ENCODE measurements around the gene LBHD2. TPM values are rescaled to one million over a fixed set of nuclear protein-coding genes. Genes with fewer than 3 reads are reported as not detected.

The LBHD2 gene
- total and polyA plus RNA-seq, 4 donors: 0.47 to 0.53 TPM; not detected in 2

DNA sequence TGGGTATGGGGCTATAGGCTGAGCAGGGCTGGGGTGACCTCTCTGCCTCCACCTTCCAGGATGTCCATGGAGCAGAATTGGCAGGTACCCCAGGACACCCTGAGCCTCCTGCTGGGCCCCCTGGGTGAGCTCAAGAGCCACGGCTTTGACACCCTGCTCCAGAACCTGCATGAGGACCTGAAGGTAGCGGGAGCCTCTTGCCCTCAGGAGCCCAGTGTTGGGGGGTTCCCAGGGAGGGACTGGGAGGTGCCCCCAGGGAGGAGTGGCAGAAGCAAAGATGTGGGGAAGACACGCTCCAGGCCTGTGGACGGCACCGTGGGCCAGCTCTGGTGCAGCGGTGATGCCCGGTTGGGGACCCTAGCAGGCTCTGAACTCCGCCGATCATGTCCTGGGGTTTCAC lies 47.6 kb downstream of the LBHD2 start (continued):
- TF ChIP-seq JUND (IDR thresholded peaks at IDR 0.05): no peak
- TF ChIP-seq, protein P1, sequence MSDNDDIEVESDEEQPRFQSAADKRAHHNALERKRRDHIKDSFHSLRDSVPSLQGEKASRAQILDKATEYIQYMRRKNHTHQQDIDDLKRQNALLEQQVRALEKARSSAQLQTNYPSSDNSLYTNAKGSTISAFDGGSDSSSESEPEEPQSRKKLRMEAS (IDR thresholded peaks at IDR 0.05): no peak
- TF ChIP-seq, protein P2, sequence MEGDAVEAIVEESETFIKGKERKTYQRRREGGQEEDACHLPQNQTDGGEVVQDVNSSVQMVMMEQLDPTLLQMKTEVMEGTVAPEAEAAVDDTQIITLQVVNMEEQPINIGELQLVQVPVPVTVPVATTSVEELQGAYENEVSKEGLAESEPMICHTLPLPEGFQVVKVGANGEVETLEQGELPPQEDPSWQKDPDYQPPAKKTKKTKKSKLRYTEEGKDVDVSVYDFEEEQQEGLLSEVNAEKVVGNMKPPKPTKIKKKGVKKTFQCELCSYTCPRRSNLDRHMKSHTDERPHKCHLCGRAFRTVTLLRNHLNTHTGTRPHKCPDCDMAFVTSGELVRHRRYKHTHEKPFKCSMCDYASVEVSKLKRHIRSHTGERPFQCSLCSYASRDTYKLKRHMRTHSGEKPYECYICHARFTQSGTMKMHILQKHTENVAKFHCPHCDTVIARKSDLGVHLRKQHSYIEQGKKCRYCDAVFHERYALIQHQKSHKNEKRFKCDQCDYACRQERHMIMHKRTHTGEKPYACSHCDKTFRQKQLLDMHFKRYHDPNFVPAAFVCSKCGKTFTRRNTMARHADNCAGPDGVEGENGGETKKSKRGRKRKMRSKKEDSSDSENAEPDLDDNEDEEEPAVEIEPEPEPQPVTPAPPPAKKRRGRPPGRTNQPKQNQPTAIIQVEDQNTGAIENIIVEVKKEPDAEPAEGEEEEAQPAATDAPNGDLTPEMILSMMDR (IDR thresholded peaks at IDR 0.05; ENCODE audit: low read depth, low read length, missing input control): no peak
- no peak for TF ChIP-seq YY1 (IDR thresholded peaks at IDR 0.05)

DNA sequence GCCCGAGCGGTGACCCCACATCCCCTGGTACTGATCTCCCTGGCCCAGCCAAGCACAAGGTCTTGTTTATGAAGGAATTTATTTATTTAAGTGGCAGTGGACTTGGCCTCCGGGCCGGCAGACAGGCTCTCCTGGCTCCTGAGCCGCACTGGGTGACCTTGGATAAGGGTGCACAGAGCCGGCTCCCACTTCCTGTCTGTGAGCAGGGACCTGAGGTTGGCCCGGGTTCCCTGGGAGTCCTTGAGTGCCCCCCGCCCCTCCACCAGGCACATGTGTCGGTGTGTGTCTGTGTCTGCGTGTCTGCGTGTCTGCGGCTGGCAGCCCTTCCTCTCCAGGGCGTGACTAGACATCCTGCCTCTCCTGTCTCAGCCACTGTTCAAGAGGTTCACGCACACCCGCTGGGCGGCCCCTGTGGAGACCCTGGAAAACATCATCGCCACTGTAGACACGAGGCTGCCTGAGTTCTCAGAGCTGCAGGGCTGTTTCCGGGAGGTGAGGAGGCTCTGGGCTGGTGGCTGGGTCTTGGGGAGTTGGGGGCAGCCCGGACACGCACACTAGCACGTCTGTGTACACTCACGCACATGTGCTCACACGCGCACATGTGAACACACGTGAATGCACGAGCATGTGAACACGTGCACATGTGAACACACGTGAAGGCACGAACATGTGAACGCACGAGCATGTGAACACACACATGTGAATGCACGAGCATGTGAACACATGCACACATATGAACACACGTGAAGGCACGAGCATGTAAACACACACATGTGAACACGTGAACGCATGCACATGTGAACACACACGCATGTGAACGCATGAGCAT lies 48.6 kb downstream of the LBHD2 start:
- Histone ChIP-seq H3K9ac (ENCODE audit: low read depth in 1 of 2, low read length in 2 of 2) (no peak overlapping the region), H3K9me3 (ENCODE audit: control insufficient read depth in 4 of 4, low read length in 3 of 4) (no peaks in the 10 kb centered on the region), H3K4me1 (ENCODE audit: control insufficient read depth in 4 of 4, insufficient read depth in 4 of 4, low read length in 3 of 4) (peaks cover 5 to 34% (median 18%) of the 10 kb centered on the region in 4 donors), H3K27me3 (ENCODE audit: control insufficient read depth in 4 of 4, insufficient read depth in 4 of 4, low read length in 3 of 4) (no peaks in the 10 kb centered on the region), H3K4me3 (ENCODE audit: low read depth in 1 of 3, low read length in 3 of 3) (no peak overlapping the region), H3K36me3 (ENCODE audit: control insufficient read depth in 4 of 4, insufficient read depth in 3 of 4, low read depth in 1 of 4, low read length in 3 of 4) (peaks cover 2 to 11% (median 6%) of the 10 kb centered on the region in 4 donors), H3K27ac (ENCODE audit: low read depth in 1 of 2, low read length in 2 of 2) (peak overlapping the region in 1 of 2 donors; percentile 32)
- TF ChIP-seq, protein P2 (IDR thresholded peaks at IDR 0.05; ENCODE audit: low read depth, low read length, missing input control): no peak
- TF ChIP-seq, protein P3, sequence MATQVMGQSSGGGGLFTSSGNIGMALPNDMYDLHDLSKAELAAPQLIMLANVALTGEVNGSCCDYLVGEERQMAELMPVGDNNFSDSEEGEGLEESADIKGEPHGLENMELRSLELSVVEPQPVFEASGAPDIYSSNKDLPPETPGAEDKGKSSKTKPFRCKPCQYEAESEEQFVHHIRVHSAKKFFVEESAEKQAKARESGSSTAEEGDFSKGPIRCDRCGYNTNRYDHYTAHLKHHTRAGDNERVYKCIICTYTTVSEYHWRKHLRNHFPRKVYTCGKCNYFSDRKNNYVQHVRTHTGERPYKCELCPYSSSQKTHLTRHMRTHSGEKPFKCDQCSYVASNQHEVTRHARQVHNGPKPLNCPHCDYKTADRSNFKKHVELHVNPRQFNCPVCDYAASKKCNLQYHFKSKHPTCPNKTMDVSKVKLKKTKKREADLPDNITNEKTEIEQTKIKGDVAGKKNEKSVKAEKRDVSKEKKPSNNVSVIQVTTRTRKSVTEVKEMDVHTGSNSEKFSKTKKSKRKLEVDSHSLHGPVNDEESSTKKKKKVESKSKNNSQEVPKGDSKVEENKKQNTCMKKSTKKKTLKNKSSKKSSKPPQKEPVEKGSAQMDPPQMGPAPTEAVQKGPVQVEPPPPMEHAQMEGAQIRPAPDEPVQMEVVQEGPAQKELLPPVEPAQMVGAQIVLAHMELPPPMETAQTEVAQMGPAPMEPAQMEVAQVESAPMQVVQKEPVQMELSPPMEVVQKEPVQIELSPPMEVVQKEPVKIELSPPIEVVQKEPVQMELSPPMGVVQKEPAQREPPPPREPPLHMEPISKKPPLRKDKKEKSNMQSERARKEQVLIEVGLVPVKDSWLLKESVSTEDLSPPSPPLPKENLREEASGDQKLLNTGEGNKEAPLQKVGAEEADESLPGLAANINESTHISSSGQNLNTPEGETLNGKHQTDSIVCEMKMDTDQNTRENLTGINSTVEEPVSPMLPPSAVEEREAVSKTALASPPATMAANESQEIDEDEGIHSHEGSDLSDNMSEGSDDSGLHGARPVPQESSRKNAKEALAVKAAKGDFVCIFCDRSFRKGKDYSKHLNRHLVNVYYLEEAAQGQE (IDR thresholded peaks at IDR 0.05): no peak
- TF ChIP-seq RXRA (IDR thresholded peaks at IDR 0.05) (peak in 1 of 2 donors; percentile 69), YY1 (IDR thresholded peaks at IDR 0.05) (no peak), HNF4A (conservative IDR thresholded peaks at IDR 0.05) (peak in 1 of 2 donors; percentile 44), HNF4G (IDR thresholded peaks at IDR 0.05) (no peak), GABPA (IDR thresholded peaks at IDR 0.05 in 1 of 2, conservative IDR thresholded peaks at IDR 0.05 in 1 of 2) (no peak), EGR1 (IDR thresholded peaks at IDR 0.05; ENCODE audit: low read depth in 2 of 2) (no peak), JUND (IDR thresholded peaks at IDR 0.05) (no peak), RAD21 (IDR thresholded peaks at IDR 0.05) (peak in 1 of 2 donors; percentile 7), TAF1 (conservative IDR thresholded peaks at IDR 0.05) (no peak), NR2F2 (IDR thresholded peaks at IDR 0.05) (peak; percentile 59), SP1 (IDR thresholded peaks at IDR 0.05) (peak; percentile 16)
- TF ChIP-seq, protein P4, sequence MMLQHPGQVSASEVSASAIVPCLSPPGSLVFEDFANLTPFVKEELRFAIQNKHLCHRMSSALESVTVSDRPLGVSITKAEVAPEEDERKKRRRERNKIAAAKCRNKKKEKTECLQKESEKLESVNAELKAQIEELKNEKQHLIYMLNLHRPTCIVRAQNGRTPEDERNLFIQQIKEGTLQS (IDR thresholded peaks at IDR 0.05): no peak
- TF ChIP-seq, protein P1 (IDR thresholded peaks at IDR 0.05): no peak
- WGBS: 71% methylated on average over 39 of the region's 39 CpGs
- DNase-seq (ENCODE audit: low spot score): no peak
